ENCODE measurements around the gene JADE3.

GRCh38 chrX:46961574-46962283 is 49.5 kb downstream of the JADE3 start:
- TF ChIP-seq CTCF (IDR thresholded peaks at IDR 0.05) (no peak), ZFX (IDR thresholded peaks at IDR 0.05; ENCODE audit: borderline replicate concordance) (no peak)

Measured in 22Rv1 (cell line).